HS-5 (cell line): ENCODE data around the gene KRTAP10-3.

Experiments
- DNase-seq: peaks from one replicate; pipeline ENCODE4 v3.0.0-alpha.2; 2012; ENCODE audit warnings: low read depth

KRTAP10-3 gene

GRCh38 chr21:44515359-44516165, 43.0 kb downstream of the KRTAP10-3 start:
- DNase-seq: no peak

- DNase-seq: no peak
Measured at GRCh38 chr21:44514746-44515358, 43.7 kb downstream of the KRTAP10-3 start.

GRCh38 chr21:44514218-44514520, 44.4 kb downstream of the KRTAP10-3 start:
- no peak for DNase-seq

- DNase-seq: no peak
Measured at GRCh38 chr21:44513389-44514217, 45.0 kb downstream of the KRTAP10-3 start.

GRCh38 chr21:44512496-44513388, 45.9 kb downstream of the KRTAP10-3 start:
- no peak for DNase-seq

- DNase-seq: no peak
Measured at GRCh38 chr21:44511938-44512275, 46.7 kb downstream of the KRTAP10-3 start.

GRCh38 chr21:44511219-44511937, 47.2 kb downstream of the KRTAP10-3 start:
- DNase-seq: no peak

- no peak for DNase-seq
Measured at GRCh38 chr21:44510508-44511218, 47.9 kb downstream of the KRTAP10-3 start.

GRCh38 chr21:44510109-44510507, 48.5 kb downstream of the KRTAP10-3 start:
- no peak for DNase-seq

GRCh38 chr21:44509539-44509938, 49.1 kb downstream of the KRTAP10-3 start:
- DNase-seq: no peak

- DNase-seq: no peak
Measured at GRCh38 chr21:44508711-44509445, 49.7 kb downstream of the KRTAP10-3 start.

- no peak for DNase-seq
Measured at GRCh38 chr21:44508426-44508710, 50.2 kb downstream of the KRTAP10-3 start.
